GM18951 (cell line): ENCODE data around the gene CEND1.

Source experiments
- POLR2A ChIP-seq: IDR thresholded peaks from 4 replicates; pipeline ENCODE4 v1.6.1; 2011; ENCODE audit warnings: mild to moderate bottlenecking; ENCODE audit not compliant: insufficient read length, insufficient read depth; ENCODE audit errors: extremely low read depth
- in situ Hi-C: fragments of 300-500 bp; cut with MboI; formaldehyde crosslinking; loops from one replicate; pipeline ENCODE4 v1.12.0; 2022; ENCODE audit warnings: low sequenced_read_pairs, mixed read lengths, inconsistent platforms; ENCODE audit not compliant: unreplicated experiment

CEND1 gene

DNA sequence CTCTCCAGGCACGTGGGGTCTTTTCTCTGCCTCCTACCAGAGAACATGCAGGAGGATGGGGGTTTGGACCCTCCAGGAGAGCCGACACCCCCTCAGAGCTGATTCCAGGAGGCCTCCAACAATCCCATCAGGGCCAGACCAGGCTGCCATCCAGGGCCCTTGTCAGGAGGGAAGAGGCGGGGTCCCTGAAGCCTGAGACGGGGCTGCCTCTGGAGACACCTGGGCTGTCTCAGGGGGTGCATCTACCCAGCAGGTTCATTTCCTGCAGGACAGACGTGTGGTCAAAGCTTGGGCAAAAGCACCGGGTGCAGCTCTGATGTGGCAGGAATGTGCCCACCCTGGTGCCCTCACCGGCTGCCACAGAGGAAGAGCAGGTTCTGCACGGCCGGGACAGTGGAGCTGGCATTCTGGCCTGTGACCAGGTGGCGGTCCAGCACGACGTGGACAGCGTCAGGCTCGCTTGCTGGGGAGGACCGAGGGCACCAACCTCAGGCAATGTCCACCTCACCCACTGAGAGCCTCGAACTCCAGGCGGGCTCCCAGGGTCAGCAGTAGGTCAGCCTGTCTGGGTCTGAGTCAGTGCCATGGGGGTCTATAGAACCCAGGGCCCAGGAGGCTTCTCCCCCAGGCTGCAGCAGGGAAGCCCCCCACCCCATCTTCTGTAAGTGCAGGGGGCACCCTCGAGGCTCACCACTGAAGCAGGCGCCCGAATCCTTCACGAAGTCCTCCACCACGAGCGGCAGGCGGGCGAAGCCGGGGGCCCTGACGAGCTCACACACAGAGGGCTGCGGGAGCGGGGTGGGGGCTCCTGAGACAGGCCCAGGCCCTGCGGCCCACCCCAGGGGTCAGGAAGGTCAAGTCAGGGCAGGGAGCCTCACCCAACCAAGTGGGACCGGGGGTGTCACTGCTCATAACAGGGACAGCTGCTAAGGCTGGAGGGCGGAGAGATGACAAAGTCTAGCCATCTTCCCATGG, 19.0 kb downstream of the CEND1 start:
- TF ChIP-seq POLR2A: no peak
- in situ Hi-C loops: no loop called here

- TF ChIP-seq POLR2A: no peak
- in situ Hi-C loops: no loop called here
Measured at GRCh38 chr11:769887-770641, 19.8 kb downstream of the CEND1 start.

DNA sequence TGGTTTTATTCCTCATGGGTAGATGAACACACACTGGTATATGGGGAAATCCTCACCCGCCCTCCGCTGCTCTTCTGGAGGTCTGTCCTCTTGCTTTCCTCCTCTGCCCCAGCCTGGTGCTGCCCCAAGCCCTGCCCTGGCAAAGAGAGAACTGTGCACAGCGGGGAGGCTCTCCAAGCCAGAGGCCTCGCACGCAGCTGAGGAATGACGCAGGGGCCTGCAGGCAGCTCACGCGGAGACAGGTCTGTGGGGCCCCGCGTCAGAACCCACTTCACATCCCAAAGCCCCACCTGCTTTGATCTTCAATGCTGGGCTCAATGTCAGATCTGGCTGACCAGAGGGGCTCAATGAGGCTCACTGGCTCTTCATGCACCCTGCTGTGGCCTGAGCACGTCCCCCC, 22.7 kb downstream of the CEND1 start:
- TF ChIP-seq POLR2A: no peak
- in situ Hi-C loops: no loop called here

- in situ Hi-C loops: no loop called here
- TF ChIP-seq POLR2A: no peak
Measured at GRCh38 chr11:766936-767210, 23.0 kb downstream of the CEND1 start.

DNA sequence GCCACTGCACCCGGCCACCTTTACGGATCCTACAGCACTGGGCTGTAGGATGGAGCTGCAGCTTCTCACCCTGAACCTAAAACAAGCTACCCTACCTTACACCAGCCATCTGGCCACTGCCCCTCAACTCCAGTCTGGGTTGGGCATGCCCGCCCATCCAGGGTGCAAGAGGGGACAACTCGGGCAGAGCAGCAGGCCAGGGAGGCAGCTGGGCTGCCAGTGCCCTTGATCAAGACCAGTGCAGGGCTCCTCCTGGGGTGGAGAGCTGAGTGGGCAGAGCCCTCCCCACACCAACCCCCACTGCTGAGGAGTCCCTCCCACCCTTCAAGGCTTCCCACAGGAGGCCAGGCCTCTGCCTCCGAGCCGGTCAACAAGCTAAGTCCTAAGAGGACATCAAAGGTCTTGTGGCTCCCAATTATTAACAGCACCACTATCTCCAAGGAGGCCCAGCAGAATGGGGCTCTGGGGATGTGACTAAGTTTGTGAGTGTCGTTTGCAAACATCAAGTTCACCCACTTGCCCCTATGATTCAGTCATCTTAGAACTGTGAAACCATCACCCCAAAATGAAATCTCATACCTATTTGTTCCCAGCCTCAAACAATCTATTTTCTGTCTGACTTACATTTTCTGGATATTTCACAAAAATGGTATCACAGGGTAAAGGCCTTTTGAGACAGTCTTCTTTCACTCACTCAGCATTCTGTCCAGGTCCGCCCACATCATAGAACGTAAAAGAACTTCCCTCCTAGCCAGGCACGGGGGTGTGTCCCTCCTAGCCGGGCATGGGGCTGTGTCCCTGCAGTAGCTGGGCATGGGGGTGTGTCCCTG, 23.6 kb downstream of the CEND1 start:
- TF ChIP-seq POLR2A: no peak
- in situ Hi-C loops: no loop called here

- TF ChIP-seq POLR2A: no peak
- in situ Hi-C loops: no loop called here
Measured at GRCh38 chr11:765802-766091, 24.1 kb downstream of the CEND1 start.

- in situ Hi-C loops: no loop called here
Measured at GRCh38 chr11:765025-765801, 24.7 kb downstream of the CEND1 start.

DNA sequence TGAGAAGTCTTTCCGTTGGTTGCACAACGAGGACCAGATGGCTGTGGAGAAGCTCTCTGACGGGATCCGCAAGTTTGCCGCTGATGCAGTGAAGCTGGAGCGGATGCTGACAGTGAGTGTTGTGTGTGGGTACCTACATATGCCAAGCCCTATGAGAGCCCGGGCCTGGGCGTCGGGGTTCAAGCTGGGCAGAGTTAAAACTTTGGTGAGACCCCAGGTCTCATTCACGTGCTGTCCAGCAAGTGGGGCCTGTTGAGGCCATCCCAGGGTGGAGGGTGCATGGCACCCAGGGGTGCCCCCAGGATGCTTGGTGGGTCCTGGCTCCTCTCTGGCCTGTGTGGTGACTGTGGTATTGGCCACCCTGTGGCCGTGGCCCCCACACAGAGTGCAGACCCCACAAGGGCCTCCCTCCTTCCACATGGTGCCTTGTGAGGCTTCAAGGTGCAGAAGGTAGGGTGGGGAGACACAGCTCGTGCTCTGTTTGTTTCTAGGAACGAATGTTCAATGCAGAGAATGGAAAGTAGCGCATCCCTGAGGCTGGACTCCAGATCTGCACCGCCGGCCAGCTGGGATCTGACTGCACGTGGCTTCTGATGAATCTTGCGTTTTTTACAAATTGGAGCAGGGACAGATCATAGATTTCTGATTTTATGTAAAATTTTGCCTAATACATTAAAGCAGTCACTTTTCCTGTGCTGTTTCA, 25.4 kb downstream of the CEND1 start:
- peak; percentile 14 for TF ChIP-seq POLR2A
- in situ Hi-C loops: no loop called here

More at GRCh38 chr11:765025-765801, 24.7 kb downstream of the CEND1 start:
- no peak for TF ChIP-seq POLR2A

DNA sequence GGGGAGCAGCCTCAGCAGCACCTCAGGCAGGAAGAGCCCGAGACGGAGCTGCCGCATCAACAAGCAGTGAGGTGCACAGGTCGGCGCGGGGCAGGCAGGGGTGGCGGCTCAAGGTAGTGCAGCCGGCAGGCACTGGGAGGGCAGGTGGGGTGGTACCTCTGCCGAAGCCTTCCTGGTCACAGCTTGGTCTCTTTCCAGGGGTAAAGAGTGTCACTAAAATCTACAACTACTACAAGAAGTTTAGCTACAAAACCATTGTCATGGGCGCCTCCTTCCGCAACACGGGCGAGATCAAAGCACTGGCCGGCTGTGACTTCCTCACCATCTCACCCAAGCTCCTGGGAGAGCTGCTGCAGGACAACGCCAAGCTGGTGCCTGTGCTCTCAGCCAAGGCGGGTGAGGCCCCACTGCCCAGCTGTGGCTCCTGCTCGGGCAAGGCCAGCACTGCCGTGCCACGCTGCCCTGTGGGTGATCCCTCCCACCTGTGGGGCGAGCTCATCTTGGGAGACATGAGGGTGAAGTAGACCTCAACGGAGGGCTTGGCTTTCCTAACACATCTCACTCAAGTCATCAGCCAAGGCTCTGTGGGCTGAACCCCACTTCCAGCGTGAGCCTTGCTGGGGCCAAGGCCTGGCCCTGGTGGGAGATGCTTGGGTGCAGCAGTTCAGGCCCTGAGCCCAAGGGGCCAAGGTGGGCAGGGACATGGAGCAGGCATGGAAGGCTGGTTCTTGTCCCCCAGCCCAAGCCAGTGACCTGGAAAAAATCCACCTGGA, 26.2 kb downstream of the CEND1 start:
- in situ Hi-C loops: no loop called here
- no peak for TF ChIP-seq POLR2A

DNA sequence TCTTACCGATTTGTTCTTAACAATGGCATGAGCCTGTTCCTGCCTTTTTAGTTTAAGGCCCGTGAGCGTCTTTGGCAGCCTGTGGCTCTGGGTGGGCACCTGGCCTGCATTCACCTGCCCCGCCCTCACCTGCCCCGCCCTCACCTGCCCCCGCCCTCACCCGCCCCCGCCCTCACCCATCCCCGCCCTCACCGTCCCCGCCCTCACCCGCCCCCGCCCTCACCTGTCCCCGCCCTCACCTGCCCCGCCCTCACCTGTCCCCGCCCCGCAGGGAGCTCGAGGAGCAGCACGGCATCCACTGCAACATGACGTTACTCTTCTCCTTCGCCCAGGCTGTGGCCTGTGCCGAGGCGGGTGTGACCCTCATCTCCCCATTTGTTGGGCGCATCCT, 26.8 kb downstream of the CEND1 start:
- in situ Hi-C loops: no loop called here
- no peak for TF ChIP-seq POLR2A

- in situ Hi-C loops: no loop called here
- no peak for TF ChIP-seq POLR2A
Measured at GRCh38 chr11:762421-763072, 27.3 kb downstream of the CEND1 start.

DNA sequence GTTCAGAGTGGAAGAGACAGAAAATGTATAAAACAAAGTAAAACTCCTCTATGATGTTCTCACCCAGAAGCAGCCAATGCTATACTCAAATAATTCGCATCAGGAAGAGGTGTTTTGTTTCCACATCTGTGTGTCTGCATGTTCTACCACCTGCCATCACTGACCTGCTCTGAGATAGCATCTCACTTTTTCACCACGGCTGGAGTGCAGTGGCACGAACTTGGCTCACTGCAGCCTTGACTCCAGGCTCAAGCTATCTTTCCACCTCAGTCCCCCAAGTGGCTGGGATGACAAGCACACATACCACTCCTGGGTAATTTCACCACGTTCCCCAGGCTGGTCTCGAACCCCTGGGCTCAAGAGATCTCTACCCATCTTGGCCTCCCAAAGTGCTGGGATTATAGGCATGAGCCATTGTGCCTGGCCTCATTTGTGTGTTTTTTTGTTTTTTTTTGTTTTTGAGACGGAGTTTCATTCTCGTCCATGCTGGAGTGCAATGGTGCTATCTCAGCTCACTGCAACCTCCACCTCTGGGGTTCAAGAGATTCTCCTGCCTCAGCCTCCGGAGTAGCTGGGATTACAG, 28.3 kb downstream of the CEND1 start:
- in situ Hi-C loops: no loop called here
- no peak for TF ChIP-seq POLR2A
